ENCODE results near the gene TNFSF13. TPM values are rescaled to one million over a fixed set of nuclear protein-coding genes. Genes with fewer than 3 reads are reported as not detected.

Gene TNFSF13
- total and polyA plus RNA-seq, 2 of the 8 experiments (the other 6 are each of a cell fraction or from before 2014, with no cell fraction given) = 2.1 to 2.6 TPM

- Histone ChIP-seq H2BK20ac (ENCODE audit: low read length) (peak overlapping the region; percentile 40; the same call in 1 of the 2 replicates), H4K5ac (ENCODE audit: insufficient read length, low read depth, low read length) (no peak overlapping the region), H3K4me3 (ENCODE audit: extremely low read depth in 1 of 4, insufficient read depth in 2 of 4, low read depth in 3 of 4, low read length in 4 of 4) (no peak overlapping the region), H3K27me3 (replicated peaks in 1 of 4; ENCODE audit: control insufficient read depth in 3 of 4, extremely low read depth in 1 of 4, insufficient read depth in 3 of 4, low read length in 3 of 4) (no peaks in the 10 kb centered on the region), H2BK15ac (ENCODE audit: low read length) (no peak overlapping the region), H3K79me2 (ENCODE audit: control insufficient read depth in 1 of 2, insufficient read depth in 2 of 2, low read length in 2 of 2) (no peaks in the 10 kb centered on the region), H3K23ac (ENCODE audit: insufficient read length) (no peak overlapping the region), H2BK12ac (ENCODE audit: low read depth, low read length) (no peak overlapping the region), H3K9me3 (ENCODE audit: insufficient read depth in 2 of 2, low read depth in 1 of 2, low read length in 1 of 2) (no peaks in the 10 kb centered on the region), H2AFZ (ENCODE audit: low read length) (peak overlapping the region; percentile 13; the same call in 1 of the 2 replicates), H3K9ac (replicated peaks in 1 of 4; ENCODE audit: extremely low read depth in 1 of 4, low read depth in 3 of 4, low read length in 3 of 4) (peak overlapping the region in 1 of 4 experiments; percentile 12; a peak in 2 of 7 replicates), H3K4ac (replicated peaks; ENCODE audit: insufficient read length, low read depth, low read length) (no peak overlapping the region), H3K56ac (replicated peaks; ENCODE audit: insufficient read length, low read depth, low read length) (no peak overlapping the region), H3K14ac (ENCODE audit: insufficient read length) (no peak overlapping the region), H3K23me2 (ENCODE audit: low read depth, low read length) (no peaks in the 10 kb centered on the region), H3K36me3 (ENCODE audit: control insufficient read depth in 2 of 4, insufficient read depth in 4 of 4, low read length in 3 of 4) (no peaks in the 10 kb centered on the region), H3K79me1 (ENCODE audit: low read depth, low read length) (no peaks in the 10 kb centered on the region), H3K27ac (ENCODE audit: low read depth, low read length) (no peak overlapping the region), H2AK5ac (ENCODE audit: low read depth, low read length) (no peak overlapping the region), H2BK120ac (replicated peaks; ENCODE audit: low read depth, low read length) (no peak overlapping the region), H4K20me1 (replicated peaks in 1 of 2; ENCODE audit: control insufficient read depth in 1 of 2, insufficient read depth in 2 of 2, low read length in 2 of 2) (peaks cover 0 to 3% of the 10 kb centered on the region in 2 experiments), H3K18ac (ENCODE audit: extremely low read depth, low read length) (no peak overlapping the region; the same call in 1 of the 2 replicates), H4K8ac (ENCODE audit: extremely low read depth, insufficient read depth, low read length) (no peak overlapping the region), H3K4me2 (ENCODE audit: insufficient read depth in 1 of 2, low read depth in 2 of 2, low read length in 2 of 2) (peak overlapping the region in 1 of 2 experiments; percentile 25; a peak in 1 of 4 replicates), H3K4me1 (replicated peaks in 1 of 4; ENCODE audit: control insufficient read depth in 3 of 4, insufficient read depth in 4 of 4, low read length in 3 of 4) (peaks cover 8 to 34% (median 22%) of the 10 kb centered on the region in 4 experiments), H2BK5ac (ENCODE audit: low read depth, low read length) (no peak overlapping the region), H4K91ac (replicated peaks; ENCODE audit: insufficient read length, low read length) (no peak overlapping the region)
- peak in 2 of 3 experiments; percentile 34 to 52; a peak in 3 of 4 replicates for TF ChIP-seq CTCF (IDR thresholded peaks at IDR 0.05; ENCODE audit: control extremely low read depth in 1 of 3, insufficient read depth in 1 of 3, low read depth in 1 of 3, low read length in 3 of 3)
- peak in 1 of 2 experiments; percentile 26; a peak in 1 of 4 replicates for TF ChIP-seq RAD21 (IDR thresholded peaks at IDR 0.05 in 1 of 2, conservative IDR thresholded peaks at IDR 0.05 in 1 of 2; ENCODE audit: low read depth in 2 of 2, low read length in 2 of 2)
- TF ChIP-seq ZNF274 (IDR thresholded peaks at IDR 0.05; ENCODE audit: borderline replicate concordance, extremely low read depth, low read length) = no peak
- TF ChIP-seq MAX (IDR thresholded peaks at IDR 0.05) = peak; percentile 42; the same call in 1 of the 2 replicates
- no peak for TF ChIP-seq ATF3 (IDR thresholded peaks at IDR 0.05; ENCODE audit: insufficient read depth, low read depth, low read length)
- no peak for FAIRE-seq
- WGBS, 2 experiments (ENCODE audit: extremely low coverage in 1 of 2, insufficient coverage in 1 of 2, insufficient read length in 1 of 2, insufficient replicate concordance in 2 of 2, low coverage in 1 of 2, low lambda C conversion rate in 2 of 2, missing lambda C conversion rate in 1 of 2) = 74% methylated on average over 10 of the region's 10 CpGs; no CpG with 5 or more reads in 1 of the 2 experiments
- ChIA-PET CTCF (ENCODE audit: partially characterized antibody) (interaction anchor here (0.5 to 12.7 kb wide), 10 partner anchors 8 to 210 kb away, joined by 3 to 251 read pairs (median 3); partner anchors contain the start of gene SOX15), POLR2A (ENCODE audit: partially characterized antibody) (interaction anchor here (0.9 to 37.5 kb wide), 3 partner anchors 27 to 149 kb away, joined by 3 to 1144 read pairs (median 3); partner anchors contain the start of genes CD68, MPDU1, POLR2A and SOX15)
- DNase-seq (ENCODE audit: low read depth in 1 of 2, low spot score in 2 of 2) = peak in 1 of 2 experiments; percentile 54
These were observed 3.1 kb upstream of the TNFSF13 start for GRCh38 chr17:7555320-7555948.

All from H1 (cell line).